Keratinocyte (primary cell): ENCODE results near the gene CCDC137.

ENCODE experiments used
- CTCF ChIP-seq, 3 experiments: IDR thresholded peaks in 1 of 3; conservative IDR thresholded peaks in 1 of 3; optimal IDR thresholded peaks in 1 of 3; 2 replicates in 2 of 3; 3 replicates in 1 of 3; pipeline versions ENCODE3 to v1.5.1; 2011; ENCODE audit warnings: low read length in 3 of 3, mild to moderate bottlenecking in 3 of 3, moderate library complexity in 2 of 3, control low read depth in 1 of 3, inconsistent platforms in 1 of 3; ENCODE audit not compliant: insufficient read depth in 2 of 3; ENCODE audit errors: extremely low read depth in 1 of 3
- EZH2 ChIP-seq: IDR thresholded peaks from one replicate; pipeline ENCODE4 v1.6.1; 2012; ENCODE audit warnings: inconsistent platforms, mild to moderate bottlenecking, low read length, moderate library complexity

GRCh38 chr17:81711814-81712467, 45.4 kb downstream of the CCDC137 start, which contains the start of gene SLC25A10:
- no peak for TF ChIP-seq CTCF (optimal IDR thresholded peaks at IDR 0.05 in 1 of 3, IDR thresholded peaks at IDR 0.05 in 1 of 3, conservative IDR thresholded peaks at IDR 0.05 in 1 of 3; ENCODE audit: extremely low read depth in 1 of 3, insufficient read depth in 2 of 3, low read length in 3 of 3)
- no peak for TF ChIP-seq EZH2
